A549 treated with ZK216348 at 1 μM for 4 hours (cell line): ENCODE measurements around the gene HSD3B1. TPM values are rescaled to one million over a fixed set of nuclear protein-coding genes. Genes with fewer than 3 reads are reported as not detected.

Source experiments
- total RNA-seq: library from RNA; stranded (reverse); fragments of 200-300 nt; extraction: Qiagen RNA extraction; gene quantifications from 5 replicates; pipeline ENCODE4 v1.2.3, GENCODE V29; 2022; ENCODE audit warnings: low read depth

Gene HSD3B1
- total RNA-seq = not detected in 5 replicates

GRCh38 chr1:119506941-119507340, at the start of gene HSD3B1:
TSS of gene HSD3B1 (plus strand) at chr1:119507210. CDS start at chr1:119507477, 267 bp downstream.

Other genes starting within 250 kb of the HSD3B1 start
- not detected in 5 replicates for gene HAO2, start 138.4 kb upstream of the HSD3B1 start, total RNA-seq
- gene HSD3B2, start 92.1 kb upstream of the HSD3B1 start, total RNA-seq = not detected in 5 replicates
- gene ZNF697, start 141.1 kb downstream of the HSD3B1 start, total RNA-seq = 1.4 to 2.0 TPM (median 1.6 TPM) in 5 replicates
- 60.6 to 96.5 TPM (median 84.3 TPM) in 5 replicates for gene PHGDH, start 204.7 kb downstream of the HSD3B1 start, total RNA-seq